GM23248 (cell line): ENCODE measurements around the gene NFATC3.
"Not testable (repeated sequence)": the region's sequence is repeated elsewhere in the genome, so short reads cannot be mapped to it uniquely, and the experiment has no call there.

ENCODE experiments used
- EZH2 ChIP-seq: fragments of 200-600 bp; sonication (generic); IDR thresholded peaks from 2 replicates; pipeline ENCODE4 v1.6.1; 2018; ENCODE audit warnings: antibody characterized with exemption, mild to moderate bottlenecking; ENCODE audit not compliant: insufficient read depth, poor library complexity, severe bottlenecking
- EZH2phosphoT487 ChIP-seq: fragments of 200-600 bp; sonication (generic); IDR thresholded peaks from 2 replicates; pipeline ENCODE4 v1.6.1; 2018; ENCODE audit warnings: antibody characterized with exemption, moderate library complexity, mild to moderate bottlenecking, low read depth; ENCODE audit not compliant: insufficient read depth

DNA sequence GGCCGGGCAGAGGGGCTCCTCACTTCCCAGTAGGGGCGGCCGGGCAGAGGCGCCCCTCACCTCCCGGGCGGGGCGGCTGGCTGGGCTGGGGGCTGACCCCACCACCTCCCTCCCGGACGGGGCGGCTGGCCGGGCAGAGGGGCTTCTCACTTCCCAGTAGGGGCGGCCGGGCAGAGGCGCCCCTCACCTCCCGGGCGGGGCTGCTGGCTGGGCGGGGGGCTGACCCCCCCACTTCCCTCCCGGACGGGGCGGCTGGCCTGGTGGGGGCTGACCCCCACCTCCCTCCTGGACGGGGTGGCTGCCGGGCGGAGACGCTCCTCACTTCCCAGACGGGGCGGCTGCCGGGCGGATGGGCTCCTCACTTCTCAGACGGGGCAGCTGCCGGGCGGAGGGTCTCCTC, 78.1 kb downstream of the NFATC3 start:
- TF ChIP-seq EZH2, EZH2phosphoT487: not testable (repeated sequence)
